ENCODE measurements around the gene LRRC8B.

The LRRC8B gene

GRCh38 chr1:89606227-89606980, 81.8 kb downstream of the LRRC8B start:
- ChIA-PET POLR2A (no interaction called here), CTCF (interaction anchor here (1.7 to 13.9 kb wide), 4 partner anchors 9 to 158 kb away, joined by 4 to 168 read pairs (median 76); no protein-coding TSS in a partner anchor)
- TF ChIP-seq CTCF (IDR thresholded peaks at IDR 0.05; ENCODE audit: insufficient read depth, low read length, missing control alignments): no peak
- no peak overlapping the region for H3K4me3 ChIP-seq (ENCODE audit: low read depth, low read length)
- no peak for DNase-seq (ENCODE audit: low read depth, low spot score)

GRCh38 chr1:89607156-89607555, 82.5 kb downstream of the LRRC8B start:
- H3K4me3 ChIP-seq (ENCODE audit: low read depth, low read length): no peak overlapping the region
- no peak for TF ChIP-seq CTCF (IDR thresholded peaks at IDR 0.05; ENCODE audit: insufficient read depth, low read length, missing control alignments)
- ChIA-PET CTCF (interaction anchor here (0.8 to 13.9 kb wide), 5 partner anchors 10 to 158 kb away, joined by 4 to 168 read pairs (median 9); no protein-coding TSS in a partner anchor), POLR2A (no interaction called here)
- DNase-seq (ENCODE audit: low read depth, low spot score): no peak

DNA sequence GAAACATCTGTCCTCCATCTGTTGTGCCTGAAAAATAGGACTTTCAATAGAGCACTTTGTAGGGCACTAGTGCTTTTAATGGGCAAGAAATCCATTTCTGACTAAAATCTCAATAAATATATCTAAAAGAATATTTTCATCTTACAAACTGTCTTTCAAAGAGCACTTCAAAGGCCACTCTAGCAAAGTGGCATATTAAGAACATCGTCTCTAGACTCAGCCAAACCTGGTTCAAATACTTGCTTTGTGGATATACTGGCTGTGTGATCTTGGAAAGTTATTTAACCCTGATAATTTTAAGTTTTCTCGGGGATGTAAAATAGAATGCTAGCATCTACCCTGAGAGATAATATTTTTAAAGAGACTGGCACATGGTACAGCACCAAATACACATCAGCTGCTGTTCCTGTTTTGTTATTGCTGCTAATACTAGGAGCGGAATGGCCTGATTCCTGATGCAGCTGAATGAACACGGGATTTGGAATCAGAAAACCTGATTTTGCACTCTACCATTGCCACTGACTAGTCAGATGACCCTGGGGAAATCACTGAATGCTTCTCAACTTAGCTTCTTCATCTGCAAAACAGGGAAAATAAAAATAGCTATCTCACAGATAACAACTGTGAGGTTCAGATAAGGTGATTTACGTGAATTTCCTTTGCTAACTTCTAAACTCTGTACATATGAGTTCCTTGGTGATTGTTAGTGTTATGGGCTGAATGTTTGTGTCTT, 83.1 kb downstream of the LRRC8B start:
- DNase-seq (ENCODE audit: low read depth, low spot score): no peak
- ChIA-PET CTCF (interaction anchor here (0.8 to 3.5 kb wide), 5 partner anchors 9 to 155 kb away, joined by 3 to 9 read pairs (median 4); no protein-coding TSS in a partner anchor), POLR2A (no interaction called here)
- TF ChIP-seq CTCF (IDR thresholded peaks at IDR 0.05; ENCODE audit: insufficient read depth, low read length, missing control alignments): no peak
- no peak overlapping the region for H3K4me3 ChIP-seq (ENCODE audit: low read depth, low read length)

GRCh38 chr1:89608319-89608983, 83.8 kb downstream of the LRRC8B start:
- POLR2A ChIA-PET: no interaction called here
- no peak for DNase-seq (ENCODE audit: low read depth, low spot score)
- CTCF ChIA-PET: interaction anchor here (0.8 to 3.5 kb wide), 6 partner anchors 9 to 154 kb away, joined by 3 to 9 read pairs (median 6); no protein-coding TSS in a partner anchor
- no peak overlapping the region for H3K4me3 ChIP-seq (ENCODE audit: low read depth, low read length)
- no peak for TF ChIP-seq CTCF (IDR thresholded peaks at IDR 0.05; ENCODE audit: insufficient read depth, low read length, missing control alignments)

DNA sequence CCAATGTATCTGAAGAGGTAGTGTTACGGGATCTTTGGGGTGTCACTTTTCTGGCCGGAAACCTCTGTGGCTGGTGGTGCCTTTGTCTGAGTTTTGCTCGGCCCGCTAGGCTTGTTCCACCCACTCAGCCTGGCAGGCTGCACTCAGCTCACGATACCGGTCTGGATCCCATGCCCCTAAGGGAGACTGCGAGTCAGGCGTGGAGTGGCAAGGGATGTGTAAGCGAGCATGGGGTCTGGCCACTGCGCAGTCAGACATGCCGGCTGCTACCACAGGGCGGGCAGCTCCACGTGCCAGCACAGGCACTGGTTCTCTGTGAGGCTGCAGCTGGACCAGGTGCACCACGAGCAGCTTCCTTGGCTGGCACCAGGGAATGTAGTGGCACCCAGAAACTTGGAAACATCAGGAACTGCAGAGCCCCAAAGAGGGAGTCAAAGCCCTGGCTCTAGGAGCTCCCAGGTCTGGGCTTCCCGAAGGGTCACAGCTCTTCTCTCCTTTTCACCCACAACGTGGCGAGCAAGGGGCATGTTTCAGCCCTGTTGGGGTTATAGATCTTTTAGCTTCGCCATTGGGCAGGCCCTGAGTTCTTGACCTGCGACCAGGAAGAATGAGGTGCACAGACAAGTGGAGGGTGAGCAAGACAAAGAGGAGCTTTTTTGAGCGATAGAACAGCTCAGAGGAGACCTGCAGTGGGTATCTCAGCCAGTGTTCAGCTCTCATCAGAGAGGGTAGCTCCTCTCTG, 84.5 kb downstream of the LRRC8B start:
- no peak for DNase-seq (ENCODE audit: low read depth, low spot score)
- CTCF ChIA-PET: interaction anchor here (1.3 kb wide), 1 partner anchor 10 kb away, joined by 8 read pairs; no protein-coding TSS in a partner anchor
- TF ChIP-seq CTCF (IDR thresholded peaks at IDR 0.05; ENCODE audit: insufficient read depth, low read length, missing control alignments): no peak
- H3K4me3 ChIP-seq (ENCODE audit: low read depth, low read length): no peak overlapping the region
- POLR2A ChIA-PET: interaction anchor here (0.7 kb wide), 1 partner anchor 87 kb away, joined by 3 read pairs; no protein-coding TSS in a partner anchor
